Prostate gland (tissue), 2 donors: ENCODE results near the gene IZUMO4. TPM values are rescaled to one million over a fixed set of nuclear protein-coding genes. Genes with fewer than 3 reads are reported as not detected.
A peak's percentile ranks its signal among the peaks of the same experiment; 100 is the strongest.

ENCODE experiments used
- DNase-seq: peaks from one replicate; pipeline ENCODE4 v3.0.0-alpha.2; 2019; ENCODE audit warnings: low spot score
- H3K27ac ChIP-seq, 2 donors: fragments of 200-600 bp; sonication (generic); 2 replicates each; pipeline ENCODE4 v1.5.1; 2017 to 2019
- H3K27me3 ChIP-seq: fragments of 200-600 bp; sonication (generic); replicated peaks from 2 replicates; pipeline ENCODE4 v1.5.1; 2019; ENCODE audit not compliant: insufficient read depth
- H3K36me3 ChIP-seq, 2 donors: fragments of 200-600 bp; sonication (generic); 1 replicate in 1 of 2; 2 replicates in 1 of 2; pipeline versions ENCODE4 v1.5.1 to v1.8.1; 2017 to 2019
- H3K4me1 ChIP-seq: fragments of 200-600 bp; sonication (generic); replicated peaks from 2 replicates; pipeline ENCODE4 v1.5.1; 2019
- H3K4me3 ChIP-seq, 2 donors: fragments of 200-600 bp; sonication (generic); 2 replicates each; pipeline ENCODE4 v1.5.1; 2017 to 2019
- H3K9me3 ChIP-seq: fragments of 200-600 bp; sonication (generic); 2 replicates; pipeline ENCODE4 v1.5.1; 2017
- CTCF ChIP-seq, 4 experiments: fragments of 200-600 bp in 2 of 4; fragments of 450-650 bp in 2 of 4; sonication (generic) in 2 of 4; IDR thresholded peaks; 1 replicate in 3 of 4; 2 replicates in 1 of 4; pipeline ENCODE4 v1.5.1; 2016 to 2019; ENCODE audit warnings: antibody characterized with exemption in 4 of 4, mild to moderate bottlenecking in 2 of 4, moderate library complexity in 2 of 4
- POLR2A ChIP-seq: fragments of 450-650 bp; IDR thresholded peaks from one replicate; pipeline ENCODE4 v1.6.1; 2016; ENCODE audit warnings: antibody characterized with exemption, mild to moderate bottlenecking
- POLR2AphosphoS5 ChIP-seq: sonication (generic); formaldehyde crosslinking; IDR thresholded peaks from one replicate; pipeline ENCODE4 v1.6.1; 2017; ENCODE audit warnings: antibody characterized with exemption
- WGBS: methylation state at CpG from one replicate; pipeline ENCODE4 v1.1.5; 2018; 5-methylcytosine and 5-hydroxymethylcytosine counted together
- intact Hi-C: fragments of 100-400 bp; cut with DNase I; formaldehyde crosslinking; loops from one replicate; pipeline ENCODE4 v1.14.2; 2022
- total RNA-seq, 2 donors: library from RNA; depleted of rRNA; stranded (reverse); fragments of >200 nt; gene quantifications; one replicate each; pipeline ENCODE4 v1.1.0, GENCODE V29; 2016

IZUMO4 gene
- total RNA-seq, 2 donors from 2014 or later: 11.8 to 50.2 TPM

- H3K27ac ChIP-seq: peak overlapping the region; percentile 99 to 100
- no peaks in the 10 kb centered on the region for H3K9me3 ChIP-seq
- intact Hi-C loops: no loop called here
- H3K27me3 ChIP-seq: no peaks in the 10 kb centered on the region
- DNase-seq: no peak
- H3K36me3 ChIP-seq: no peaks in the 10 kb centered on the region
- peaks cover 35% of the 10 kb centered on the region for H3K4me1 ChIP-seq
- H3K4me3 ChIP-seq: peak overlapping the region; percentile 65 to 75
- TF ChIP-seq CTCF (IDR thresholded peaks at IDR 0.05) (no peak), POLR2A (peak; percentile 91), POLR2AphosphoS5 (no peak)
- under 1% methylated on average over 39 of the region's 55 CpGs for WGBS
These were observed 35.7 kb upstream of the IZUMO4 start for GRCh38 chr19:2060884-2061494.

- no peaks in the 10 kb centered on the region for H3K36me3 ChIP-seq
- intact Hi-C loops: no loop called here
- H3K4me3 ChIP-seq: peak overlapping the region; percentile 65 to 75
- 3% methylated on average over 49 of the region's 50 CpGs for WGBS
- H3K4me1 ChIP-seq: peaks cover 32% of the 10 kb centered on the region
- peak overlapping the region; percentile 99 to 100 for H3K27ac ChIP-seq
- no peak for TF ChIP-seq CTCF (IDR thresholded peaks at IDR 0.05)
- TF ChIP-seq POLR2AphosphoS5: peak; percentile 98
- peak; percentile 67 for TF ChIP-seq POLR2A
- H3K27me3 ChIP-seq: no peaks in the 10 kb centered on the region
- H3K9me3 ChIP-seq: no peaks in the 10 kb centered on the region
- DNase-seq: peak; percentile 99
These were observed 35.0 kb upstream of the IZUMO4 start for GRCh38 chr19:2061495-2062388.

- Histone ChIP-seq H3K4me3 (peak overlapping the region in 1 of 2 donors; percentile 75), H3K36me3 (no peaks in the 10 kb centered on the region), H3K27ac (peak overlapping the region; percentile 99 to 100), H3K27me3 (no peaks in the 10 kb centered on the region), H3K9me3 (no peaks in the 10 kb centered on the region), H3K4me1 (peaks cover 32% of the 10 kb centered on the region)
- intact Hi-C loops: no loop called here
- WGBS: 62% methylated on average over 10 of the region's 10 CpGs
- no peak for DNase-seq
- TF ChIP-seq POLR2AphosphoS5: no peak
These were observed 34.4 kb upstream of the IZUMO4 start for GRCh38 chr19:2062389-2062729.

- intact Hi-C loops: no loop called here
- H3K36me3 ChIP-seq: no peaks in the 10 kb centered on the region
These were observed 33.9 kb upstream of the IZUMO4 start for GRCh38 chr19:2062770-2063169.

More at GRCh38 chr19:2062770-2063169, 33.9 kb upstream of the IZUMO4 start:
- peaks cover 32% of the 10 kb centered on the region for H3K4me1 ChIP-seq
- peak overlapping the region in 1 of 2 donors; percentile 100 for H3K27ac ChIP-seq
- no peaks in the 10 kb centered on the region for H3K9me3 ChIP-seq
- no peak for DNase-seq
- TF ChIP-seq CTCF (IDR thresholded peaks at IDR 0.05) (no peak), POLR2A (no peak), POLR2AphosphoS5 (no peak)
- H3K27me3 ChIP-seq: no peaks in the 10 kb centered on the region
- 89% methylated on average over 9 of the region's 9 CpGs for WGBS
- no peak overlapping the region for H3K4me3 ChIP-seq
